HL-60/S4 (cell line): Measurements from ENCODE around the gene CYREN.

Experiments
- in situ Hi-C: fragments of 300-500 bp; cut with MboI; formaldehyde crosslinking; loops from 2 replicates; pipeline ENCODE4 v1.14.3; 2022; ENCODE audit warnings: low sequenced_read_pairs

CYREN gene

GRCh38 chr7:135117096-135117495 is 53.4 kb downstream of the CYREN start:
- in situ Hi-C loops: no loop called here
